Chondrocyte (in vitro differentiated cells): ENCODE data around the gene STIM2. TPM values are rescaled to one million over a fixed set of nuclear protein-coding genes. Genes with fewer than 3 reads are reported as not detected.
"Not testable (repeated sequence)": the region's sequence is repeated elsewhere in the genome, so short reads cannot be mapped to it uniquely, and the experiment has no call there.

Experiments
- DNase-seq: peaks from one replicate; pipeline ENCODE4 v3.0.0; 2021; ENCODE audit warnings: mixed read lengths, low spot score
- H3K27ac Mint-ChIP-seq: one replicate; pipeline ENCODE4 v1.8.0; 2021; ENCODE audit warnings: mild to moderate bottlenecking, moderate library complexity, mixed read lengths; ENCODE audit not compliant: unreplicated experiment
- H3K27me3 Mint-ChIP-seq: 2 replicates; pipeline ENCODE4 v1.8.0; 2021; ENCODE audit warnings: low read depth, mixed read lengths
- H3K36me3 Mint-ChIP-seq: 2 replicates; pipeline ENCODE4 v1.8.0; 2021; ENCODE audit warnings: low read depth, mixed read lengths
- H3K4me1 Mint-ChIP-seq: 2 replicates; pipeline ENCODE4 v1.8.0; 2021; ENCODE audit warnings: low read depth, mild to moderate bottlenecking, mixed read lengths
- H3K4me3 Mint-ChIP-seq: one replicate; pipeline ENCODE4 v1.8.0; 2021; ENCODE audit warnings: mild to moderate bottlenecking, moderate library complexity, mixed read lengths; ENCODE audit not compliant: unreplicated experiment
- H3K9me3 Mint-ChIP-seq: 2 replicates; pipeline ENCODE4 v1.8.0; 2021; ENCODE audit warnings: low read depth, mixed read lengths
- CTCF ChIP-seq: fragments of 200-600 bp; sonication (generic); IDR thresholded peaks from 2 replicates; pipeline ENCODE4 v1.5.0; 2021; ENCODE audit warnings: antibody characterized with exemption, mild to moderate bottlenecking, moderate library complexity
- total RNA-seq: library from RNA; stranded (reverse); gene quantifications from 3 replicates; pipeline ENCODE4 v1.2.1, GENCODE V29; 2021

Gene STIM2
- total RNA-seq, 1 donor from 2014 or later, result 13.5 TPM

DNA sequence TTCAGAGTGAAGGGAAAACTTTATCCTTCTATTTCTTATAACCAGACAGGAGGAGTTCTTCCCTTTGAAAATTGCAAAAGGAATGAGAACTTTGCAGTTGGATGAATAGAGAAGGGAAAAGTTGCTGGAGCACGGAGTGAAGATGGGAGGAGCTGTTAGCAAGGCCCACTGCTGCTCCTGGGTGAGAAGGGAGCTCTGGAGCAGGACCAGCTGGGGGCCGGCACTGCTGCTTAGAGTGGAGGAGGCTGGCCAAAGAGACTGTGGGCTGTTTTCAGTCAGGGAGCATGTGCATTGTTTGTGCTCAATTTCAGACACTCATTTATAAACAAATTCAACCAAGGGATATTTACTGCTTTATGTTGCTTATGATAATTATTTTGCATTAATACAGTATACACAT lies 164.2 kb downstream of the STIM2 start:
- no peak for TF ChIP-seq CTCF
- H3K4me1 Mint-ChIP-seq, result no peaks in the 10 kb centered on the region
- DNase-seq, result no peak
- H3K36me3 Mint-ChIP-seq, result peaks cover 2% of the 10 kb centered on the region
- H3K27me3 Mint-ChIP-seq, result no peaks in the 10 kb centered on the region
- H3K9me3 Mint-ChIP-seq, result no peaks in the 10 kb centered on the region
- H3K4me3 Mint-ChIP-seq, result no peak overlapping the region
- no peak overlapping the region for H3K27ac Mint-ChIP-seq

GRCh38 chr4:27027428-27027827 lies 166.8 kb downstream of the STIM2 start:
- H3K27me3 Mint-ChIP-seq, result peaks cover 3% of the 10 kb centered on the region
- H3K4me3 Mint-ChIP-seq, result no peak overlapping the region
- H3K4me1 Mint-ChIP-seq, result no peaks in the 10 kb centered on the region
- H3K9me3 Mint-ChIP-seq, result no peaks in the 10 kb centered on the region
- no peaks in the 10 kb centered on the region for H3K36me3 Mint-ChIP-seq
- no peak for TF ChIP-seq CTCF
- H3K27ac Mint-ChIP-seq, result no peak overlapping the region
- DNase-seq, result no peak

DNA sequence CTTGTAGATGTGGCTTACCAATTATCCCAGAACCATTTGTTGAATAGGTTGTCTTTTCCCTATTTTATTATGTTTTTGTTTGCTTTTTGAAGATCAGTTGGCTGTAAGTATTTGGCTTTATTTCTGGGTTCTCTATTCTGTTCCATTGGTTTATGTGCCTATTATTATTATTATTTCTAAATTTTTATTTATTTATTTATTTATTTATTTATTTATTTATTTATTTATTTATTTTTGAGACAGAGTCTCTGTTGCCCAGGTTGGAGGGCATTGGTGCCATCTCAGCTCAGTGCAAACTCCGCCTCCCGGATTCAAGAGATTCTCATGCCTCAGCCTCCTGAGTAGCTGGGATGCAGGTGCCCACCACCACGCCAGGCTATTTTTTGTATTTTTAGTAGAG lies 174.5 kb downstream of the STIM2 start:
- H3K36me3 Mint-ChIP-seq, H3K27ac Mint-ChIP-seq, H3K4me3 Mint-ChIP-seq, DNase-seq, H3K4me1 Mint-ChIP-seq, H3K27me3 Mint-ChIP-seq: not testable (repeated sequence)
- peaks cover 13% of the 10 kb centered on the region for H3K9me3 Mint-ChIP-seq

GRCh38 chr4:27040356-27040755 lies 179.7 kb downstream of the STIM2 start:
- DNase-seq, result no peak
- Mint-ChIP-seq H3K4me1 (no peaks in the 10 kb centered on the region), H3K36me3 (peaks cover 6% of the 10 kb centered on the region), H3K4me3 (no peak overlapping the region), H3K27ac (no peak overlapping the region), H3K27me3 (peaks cover 20% of the 10 kb centered on the region), H3K9me3 (peaks cover 25% of the 10 kb centered on the region)
- TF ChIP-seq CTCF, result no peak

DNA sequence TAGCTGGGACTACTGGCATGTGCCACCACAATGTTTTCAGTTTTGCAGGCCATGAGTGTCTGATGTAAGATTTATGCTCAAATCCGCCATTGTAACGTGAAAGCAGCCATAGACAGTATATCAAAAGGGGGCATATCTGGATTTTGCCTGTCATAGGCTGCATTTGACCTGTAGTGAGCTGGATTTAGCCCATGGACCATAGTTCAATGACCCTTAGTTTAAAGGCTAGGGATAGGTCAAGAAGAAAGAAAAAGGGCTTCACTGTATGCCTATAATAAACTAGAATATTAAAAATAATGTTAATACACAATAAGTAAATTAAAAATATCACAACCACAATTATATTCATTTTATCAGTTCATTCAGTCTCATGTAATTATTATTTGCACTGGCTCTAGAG lies 181.8 kb downstream of the STIM2 start:
- H3K27me3 Mint-ChIP-seq, result peaks cover 38% of the 10 kb centered on the region
- no peak overlapping the region for H3K4me3 Mint-ChIP-seq
- no peak for TF ChIP-seq CTCF
- H3K4me1 Mint-ChIP-seq, result no peaks in the 10 kb centered on the region
- H3K36me3 Mint-ChIP-seq, result peaks cover 5% of the 10 kb centered on the region
- H3K9me3 Mint-ChIP-seq, result peaks cover 11% of the 10 kb centered on the region
- no peak for DNase-seq
- H3K27ac Mint-ChIP-seq, result no peak overlapping the region

DNA sequence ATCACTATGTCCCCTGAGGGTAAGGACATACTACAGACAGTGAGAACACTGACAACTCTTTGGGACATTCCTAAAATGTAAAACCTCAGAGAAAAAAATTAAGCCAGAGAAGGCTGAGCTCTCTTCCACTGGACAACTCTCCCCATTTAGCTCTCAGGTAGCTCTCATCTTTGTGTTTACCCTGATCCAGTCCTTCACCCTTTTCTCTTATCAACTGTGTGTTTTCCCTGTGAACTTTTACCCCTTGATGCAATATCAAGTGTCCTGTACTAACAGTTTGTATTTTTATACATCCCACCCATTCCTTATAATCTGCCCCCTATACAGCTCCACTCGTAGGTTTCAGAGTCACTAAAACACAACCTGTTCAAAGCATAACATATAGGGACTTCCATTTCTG lies 182.6 kb downstream of the STIM2 start:
- peaks cover 11% of the 10 kb centered on the region for H3K9me3 Mint-ChIP-seq
- TF ChIP-seq CTCF, result no peak
- DNase-seq, result no peak
- no peak overlapping the region for H3K27ac Mint-ChIP-seq
- H3K36me3 Mint-ChIP-seq, result peaks cover 2% of the 10 kb centered on the region
- H3K27me3 Mint-ChIP-seq, result peaks cover 41% of the 10 kb centered on the region
- no peak overlapping the region for H3K4me3 Mint-ChIP-seq
- peaks cover 1% of the 10 kb centered on the region for H3K4me1 Mint-ChIP-seq
